ENCODE measurements around the gene TTC7B. TPM values are rescaled to one million over a fixed set of nuclear protein-coding genes. Genes with fewer than 3 reads are reported as not detected.
"Not testable (repeated sequence)": the region's sequence is repeated elsewhere in the genome, so short reads cannot be mapped to it uniquely, and the experiment has no call there.

Gene TTC7B
- polyA plus RNA-seq, 1 donor (not counting 4 experiments of a cell fraction or from before 2014, with no cell fraction given), result 21.4 TPM

GRCh38 chr14:90844321-90844720 is 28.1 kb upstream of the TTC7B start:
- no peaks in the 10 kb centered on the region for H3K9me3 ChIP-seq (ENCODE audit: control insufficient read depth, low read depth, low read length)
- H3K4me1 ChIP-seq (ENCODE audit: control insufficient read depth, extremely low read depth, insufficient read depth, low read length), result peaks cover 11% of the 10 kb centered on the region
- H3K9me1 ChIP-seq (ENCODE audit: control insufficient read depth, extremely low read depth, insufficient read depth, low read length), result no peaks in the 10 kb centered on the region
- no peak overlapping the region for H2AFZ ChIP-seq (ENCODE audit: control insufficient read depth, low read length)
- no peak overlapping the region for H3K9ac ChIP-seq (ENCODE audit: control insufficient read depth, extremely low read depth, insufficient read depth, low read length)
- H3K4me2 ChIP-seq (ENCODE audit: control insufficient read depth, extremely low read depth, insufficient read depth, low read depth, low read length), result no peak overlapping the region
- H3K4me3 ChIP-seq (ENCODE audit: control insufficient read depth in 2 of 3, extremely low read depth in 1 of 3, insufficient read depth in 2 of 3, low read depth in 1 of 3, low read length in 3 of 3), result no peak overlapping the region
- TF ChIP-seq, protein P1, sequence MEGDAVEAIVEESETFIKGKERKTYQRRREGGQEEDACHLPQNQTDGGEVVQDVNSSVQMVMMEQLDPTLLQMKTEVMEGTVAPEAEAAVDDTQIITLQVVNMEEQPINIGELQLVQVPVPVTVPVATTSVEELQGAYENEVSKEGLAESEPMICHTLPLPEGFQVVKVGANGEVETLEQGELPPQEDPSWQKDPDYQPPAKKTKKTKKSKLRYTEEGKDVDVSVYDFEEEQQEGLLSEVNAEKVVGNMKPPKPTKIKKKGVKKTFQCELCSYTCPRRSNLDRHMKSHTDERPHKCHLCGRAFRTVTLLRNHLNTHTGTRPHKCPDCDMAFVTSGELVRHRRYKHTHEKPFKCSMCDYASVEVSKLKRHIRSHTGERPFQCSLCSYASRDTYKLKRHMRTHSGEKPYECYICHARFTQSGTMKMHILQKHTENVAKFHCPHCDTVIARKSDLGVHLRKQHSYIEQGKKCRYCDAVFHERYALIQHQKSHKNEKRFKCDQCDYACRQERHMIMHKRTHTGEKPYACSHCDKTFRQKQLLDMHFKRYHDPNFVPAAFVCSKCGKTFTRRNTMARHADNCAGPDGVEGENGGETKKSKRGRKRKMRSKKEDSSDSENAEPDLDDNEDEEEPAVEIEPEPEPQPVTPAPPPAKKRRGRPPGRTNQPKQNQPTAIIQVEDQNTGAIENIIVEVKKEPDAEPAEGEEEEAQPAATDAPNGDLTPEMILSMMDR (optimal IDR thresholded peaks at IDR 0.05 in 1 of 3, IDR thresholded peaks at IDR 0.05 in 1 of 3, conservative IDR thresholded peaks at IDR 0.05 in 1 of 3; ENCODE audit: extremely low read depth in 1 of 3, insufficient read depth in 2 of 3, low read length in 3 of 3), result no peak
- no peak for TF ChIP-seq EZH2 (IDR thresholded peaks at IDR 0.05; ENCODE audit: low read length)
- H4K20me1 ChIP-seq (ENCODE audit: control insufficient read depth, extremely low read depth, insufficient read depth, low read length), result no peaks in the 10 kb centered on the region
- dilution Hi-C loops (cut with MboI; ENCODE audit: extremely low pct_ligation_motif_present, low sequenced_read_pairs), result no loop called here
- no peaks in the 10 kb centered on the region for H3K27me3 ChIP-seq (ENCODE audit: control insufficient read depth, extremely low read depth, insufficient read depth, low read length)
- H3K27ac ChIP-seq (ENCODE audit: control insufficient read depth, insufficient read depth, low read length), result no peak overlapping the region
- DNase-seq (ENCODE audit: low read depth, low spot score) (no peak), FAIRE-seq (no peak)
- no peaks in the 10 kb centered on the region for H3K79me2 ChIP-seq (ENCODE audit: control insufficient read depth, insufficient read depth, low read length)
- no peaks in the 10 kb centered on the region for H3K36me3 ChIP-seq (ENCODE audit: control insufficient read depth in 2 of 2, extremely low read depth in 1 of 2, insufficient read depth in 2 of 2, low read length in 2 of 2)

GRCh38 chr14:90842726-90843125 is 26.5 kb upstream of the TTC7B start:
- Histone ChIP-seq H3K4me1 (ENCODE audit: control insufficient read depth, extremely low read depth, insufficient read depth, low read length) (peaks cover 11% of the 10 kb centered on the region), H2AFZ (ENCODE audit: control insufficient read depth, low read length) (no peak overlapping the region), H3K27ac (ENCODE audit: control insufficient read depth, insufficient read depth, low read length) (no peak overlapping the region), H3K4me2 (ENCODE audit: control insufficient read depth, extremely low read depth, insufficient read depth, low read depth, low read length) (no peak overlapping the region), H3K27me3 (ENCODE audit: control insufficient read depth, extremely low read depth, insufficient read depth, low read length) (no peaks in the 10 kb centered on the region), H3K36me3 (ENCODE audit: control insufficient read depth in 2 of 2, extremely low read depth in 1 of 2, insufficient read depth in 2 of 2, low read length in 2 of 2) (no peaks in the 10 kb centered on the region), H3K9ac (ENCODE audit: control insufficient read depth, extremely low read depth, insufficient read depth, low read length) (no peak overlapping the region), H3K79me2 (ENCODE audit: control insufficient read depth, insufficient read depth, low read length) (no peaks in the 10 kb centered on the region), H3K9me1 (ENCODE audit: control insufficient read depth, extremely low read depth, insufficient read depth, low read length) (no peaks in the 10 kb centered on the region), H3K4me3 (ENCODE audit: control insufficient read depth in 2 of 3, extremely low read depth in 1 of 3, insufficient read depth in 2 of 3, low read depth in 1 of 3, low read length in 3 of 3) (no peak overlapping the region), H3K9me3 (ENCODE audit: control insufficient read depth, low read depth, low read length) (no peaks in the 10 kb centered on the region), H4K20me1 (ENCODE audit: control insufficient read depth, extremely low read depth, insufficient read depth, low read length) (no peaks in the 10 kb centered on the region)
- DNase-seq (ENCODE audit: low read depth, low spot score) (no peak), FAIRE-seq (no peak)
- dilution Hi-C loops (cut with MboI; ENCODE audit: extremely low pct_ligation_motif_present, low sequenced_read_pairs), result no loop called here
- TF ChIP-seq EZH2 (IDR thresholded peaks at IDR 0.05; ENCODE audit: low read length), result no peak
- TF ChIP-seq, protein P1 (optimal IDR thresholded peaks at IDR 0.05 in 1 of 3, IDR thresholded peaks at IDR 0.05 in 1 of 3, conservative IDR thresholded peaks at IDR 0.05 in 1 of 3; ENCODE audit: extremely low read depth in 1 of 3, insufficient read depth in 2 of 3, low read length in 3 of 3), result no peak

GRCh38 chr14:90840667-90841066 is 24.4 kb upstream of the TTC7B start:
- H3K4me1 ChIP-seq (ENCODE audit: control insufficient read depth, extremely low read depth, insufficient read depth, low read length); H3K36me3 ChIP-seq (ENCODE audit: control insufficient read depth in 2 of 2, extremely low read depth in 1 of 2, insufficient read depth in 2 of 2, low read length in 2 of 2); dilution Hi-C loops (cut with MboI; ENCODE audit: extremely low pct_ligation_motif_present, low sequenced_read_pairs); H3K4me2 ChIP-seq (ENCODE audit: control insufficient read depth, extremely low read depth, insufficient read depth, low read depth, low read length); FAIRE-seq; H4K20me1 ChIP-seq (ENCODE audit: control insufficient read depth, extremely low read depth, insufficient read depth, low read length); H2AFZ ChIP-seq (ENCODE audit: control insufficient read depth, low read length); H3K4me3 ChIP-seq (ENCODE audit: control insufficient read depth in 2 of 3, extremely low read depth in 1 of 3, insufficient read depth in 2 of 3, low read depth in 1 of 3, low read length in 3 of 3); H3K9me1 ChIP-seq (ENCODE audit: control insufficient read depth, extremely low read depth, insufficient read depth, low read length); DNase-seq (ENCODE audit: low read depth, low spot score); H3K27ac ChIP-seq (ENCODE audit: control insufficient read depth, insufficient read depth, low read length); H3K9ac ChIP-seq (ENCODE audit: control insufficient read depth, extremely low read depth, insufficient read depth, low read length); H3K79me2 ChIP-seq (ENCODE audit: control insufficient read depth, insufficient read depth, low read length); H3K27me3 ChIP-seq (ENCODE audit: control insufficient read depth, extremely low read depth, insufficient read depth, low read length); H3K9me3 ChIP-seq (ENCODE audit: control insufficient read depth, low read depth, low read length): not testable (repeated sequence)

Measured in keratinocyte (primary cell).